Activated naive CD4-positive, alpha-beta T cell treated with anti-CD3 and anti-CD28 coated beads for 36 hours (primary cell): ENCODE data around the gene INSL6. TPM values are rescaled to one million over a fixed set of nuclear protein-coding genes. Genes with fewer than 3 reads are reported as not detected.

Experiments
- CTCF ChIA-PET: fragments of 350-600 bp; sonication (Branson Sonifier 250); formaldehyde crosslinking; loops from one replicate; lab custom pipeline; 2021; ENCODE audit warnings: antibody characterized with exemption; lab: Charles Lee
- DNase-seq: peaks from one replicate; pipeline ENCODE4 v3.0.0-alpha.2; 2020
- H3K27ac Mint-ChIP-seq: one replicate; pipeline ENCODE4 v1.8.0; 2021; ENCODE audit warnings: mild to moderate bottlenecking, mixed read lengths
- H3K27me3 Mint-ChIP-seq: one replicate; pipeline ENCODE4 v1.8.0; 2021; ENCODE audit warnings: low read depth, mixed read lengths
- H3K36me3 Mint-ChIP-seq: one replicate; pipeline ENCODE4 v1.8.0; 2021; ENCODE audit warnings: low read depth, mixed read lengths
- H3K4me1 Mint-ChIP-seq: one replicate; pipeline ENCODE4 v1.8.0; 2021; ENCODE audit warnings: low read depth, mixed read lengths
- H3K4me3 Mint-ChIP-seq: one replicate; pipeline ENCODE4 v1.8.0; 2021; ENCODE audit warnings: mild to moderate bottlenecking, moderate library complexity, mixed read lengths
- H3K9me3 Mint-ChIP-seq: one replicate; pipeline ENCODE4 v1.8.0; 2021; ENCODE audit warnings: mixed read lengths
- intact Hi-C: fragments of 100-400 bp; cut with micrococcal nuclease; formaldehyde crosslinking; loops from one replicate; pipeline ENCODE4 v1.15.1; 2023
- total RNA-seq, 2 experiments: library from RNA; stranded (reverse); gene quantifications; one replicate each; pipeline ENCODE4 v1.2.3, GENCODE V29; 2021

The INSL6 gene
- total RNA-seq, 2 experiments from 2014 or later, result not detected

- H3K4me3 Mint-ChIP-seq, result no peak overlapping the region
- H3K27ac Mint-ChIP-seq, result no peak overlapping the region
- peaks cover 15% of the 10 kb centered on the region for H3K4me1 Mint-ChIP-seq
- peaks cover 3% of the 10 kb centered on the region for H3K9me3 Mint-ChIP-seq
- intact Hi-C loops, result no loop called here
- DNase-seq, result peak; percentile 35
- H3K27me3 Mint-ChIP-seq, result no peaks in the 10 kb centered on the region
- peaks cover 1% of the 10 kb centered on the region for H3K36me3 Mint-ChIP-seq
- CTCF ChIA-PET, result interaction anchor here (1.0 to 2.2 kb wide), 6 partner anchors 9 to 418 kb away, joined by 3 to 10 read pairs (median 4); no protein-coding TSS in a partner anchor
Observed at GRCh38 chr9:5178126-5178805, 7.2 kb downstream of the INSL6 start.

GRCh38 chr9:5146241-5146640, 39.2 kb downstream of the INSL6 start:
- CTCF ChIA-PET, result no interaction called here
- intact Hi-C loops, result no loop called here

GRCh38 chr9:5144217-5144616, 41.2 kb downstream of the INSL6 start:
- Mint-ChIP-seq H3K36me3 (peaks cover 70% of the 10 kb centered on the region), H3K4me1 (peaks cover 12% of the 10 kb centered on the region)

More at GRCh38 chr9:5146241-5146640, 39.2 kb downstream of the INSL6 start:
- Mint-ChIP-seq H3K27ac (no peak overlapping the region), H3K36me3 (peaks cover 79% of the 10 kb centered on the region), H3K27me3 (no peaks in the 10 kb centered on the region), H3K9me3 (peaks cover 13% of the 10 kb centered on the region), H3K4me1 (no peaks in the 10 kb centered on the region), H3K4me3 (no peak overlapping the region)
- DNase-seq, result no peak

GRCh38 chr9:5140151-5140550, 45.3 kb downstream of the INSL6 start:
- Mint-ChIP-seq H3K27me3 (no peaks in the 10 kb centered on the region), H3K27ac (no peak overlapping the region), H3K4me1 (peaks cover 12% of the 10 kb centered on the region), H3K9me3 (peaks cover 35% of the 10 kb centered on the region), H3K4me3 (no peak overlapping the region), H3K36me3 (peaks cover 42% of the 10 kb centered on the region)
- intact Hi-C loops, result no loop called here
- DNase-seq, result no peak
- CTCF ChIA-PET, result interaction anchor here (0.8 to 1.0 kb wide), 2 partner anchors 34 to 380 kb away, joined by 3 read pairs; no protein-coding TSS in a partner anchor

More at GRCh38 chr9:5144217-5144616, 41.2 kb downstream of the INSL6 start:
- Mint-ChIP-seq H3K9me3 (peaks cover 11% of the 10 kb centered on the region), H3K4me3 (no peak overlapping the region), H3K27ac (no peak overlapping the region), H3K27me3 (no peaks in the 10 kb centered on the region)
- intact Hi-C loops, result no loop called here
- CTCF ChIA-PET, result interaction anchor here (0.6 kb wide), 1 partner anchor 27 kb away, joined by 3 read pairs; no protein-coding TSS in a partner anchor
- DNase-seq, result no peak

GRCh38 chr9:5122516-5122915, 62.9 kb downstream of the INSL6 start:
- H3K9me3 Mint-ChIP-seq, result no peaks in the 10 kb centered on the region
- CTCF ChIA-PET, result no interaction called here
- no peak overlapping the region for H3K27ac Mint-ChIP-seq
- H3K36me3 Mint-ChIP-seq, result peaks cover 56% of the 10 kb centered on the region
- intact Hi-C loops, result no loop called here
- no peak overlapping the region for H3K4me3 Mint-ChIP-seq
- H3K27me3 Mint-ChIP-seq, result no peaks in the 10 kb centered on the region
- H3K4me1 Mint-ChIP-seq, result peaks cover 1% of the 10 kb centered on the region
- DNase-seq, result no peak

- no peak overlapping the region for H3K27ac Mint-ChIP-seq
- H3K4me1 Mint-ChIP-seq, result peaks cover 1% of the 10 kb centered on the region
- intact Hi-C loops, result no loop called here
- peaks cover 54% of the 10 kb centered on the region for H3K36me3 Mint-ChIP-seq
- DNase-seq, result no peak
- H3K27me3 Mint-ChIP-seq, result no peaks in the 10 kb centered on the region
- CTCF ChIA-PET, result no interaction called here
- H3K4me3 Mint-ChIP-seq, result no peak overlapping the region
- no peaks in the 10 kb centered on the region for H3K9me3 Mint-ChIP-seq
Observed at GRCh38 chr9:5122116-5122515, 63.3 kb downstream of the INSL6 start.

- CTCF ChIA-PET, result no interaction called here
- Mint-ChIP-seq H3K27me3 (no peaks in the 10 kb centered on the region), H3K9me3 (no peaks in the 10 kb centered on the region), H3K4me3 (no peak overlapping the region), H3K36me3 (peaks cover 43% of the 10 kb centered on the region), H3K4me1 (no peaks in the 10 kb centered on the region), H3K27ac (no peak overlapping the region)
- no peak for DNase-seq
- intact Hi-C loops, result no loop called here
Observed at GRCh38 chr9:5113994-5114748, 71.3 kb downstream of the INSL6 start.

Other genes starting within 250 kb of the INSL6 start
- gene JAK2, start 200.4 kb downstream of the INSL6 start, total RNA-seq, result 10 to 100 TPM; 46.8 to 51.0 TPM
- not detected for gene INSL4, start 45.8 kb upstream of the INSL6 start, total RNA-seq
- 1 to 10 TPM; 3.4 to 4.0 TPM for gene RLN2, start 119.1 kb upstream of the INSL6 start, total RNA-seq
- gene RLN1, start 154.2 kb upstream of the INSL6 start, total RNA-seq, result under 1 TPM; 0.54 to 0.95 TPM